VCaP (cell line): ENCODE results near the gene TMEM131L.

Source experiments
- H3K27ac ChIP-seq: fragments of 450-650 bp; 2 replicates; pipeline ENCODE4 v1.5.1; 2017
- TF ChIP-seq, protein P1 (sequence below): fragments of 450-650 bp; conservative IDR thresholded peaks from 2 replicates; pipeline ENCODE4 v1.5.1; 2017; ENCODE audit warnings: mild to moderate bottlenecking, moderate library complexity

Gene TMEM131L

DNA sequence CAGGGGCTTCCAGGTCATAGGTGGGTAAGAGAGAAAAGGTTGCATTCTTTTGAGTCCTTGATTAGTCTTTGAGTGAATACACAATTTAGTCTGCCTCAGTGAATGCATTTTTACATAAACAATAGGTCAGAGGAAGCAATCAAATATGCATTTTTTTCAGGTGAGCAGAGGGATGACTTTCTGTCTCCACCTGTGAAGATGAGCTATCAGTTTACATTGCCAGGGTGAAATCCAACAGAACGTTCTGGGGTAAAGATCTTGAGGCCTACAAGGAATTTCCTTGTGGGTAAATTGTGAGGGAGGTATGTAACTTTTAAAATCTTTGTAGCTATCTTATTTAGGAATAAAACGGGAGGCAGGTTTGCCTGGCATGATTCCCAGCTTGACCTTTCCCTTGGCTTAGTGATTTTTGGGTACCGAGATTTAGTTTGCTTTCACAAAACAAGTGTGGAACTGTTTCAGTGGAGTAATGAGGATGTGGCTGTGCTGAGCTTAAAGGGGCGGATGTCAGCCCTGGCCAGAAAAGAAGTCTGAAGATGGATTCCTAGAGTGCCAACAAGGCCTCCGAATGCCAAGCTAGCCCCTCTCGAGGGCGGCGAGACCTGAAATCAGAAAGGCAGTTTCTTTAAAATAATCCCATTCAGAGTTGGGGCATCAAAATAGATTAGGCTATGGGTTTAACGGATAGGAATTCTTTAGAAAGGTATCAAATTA, 29.5 kb downstream of the TMEM131L start:
- TF ChIP-seq, protein P1, sequence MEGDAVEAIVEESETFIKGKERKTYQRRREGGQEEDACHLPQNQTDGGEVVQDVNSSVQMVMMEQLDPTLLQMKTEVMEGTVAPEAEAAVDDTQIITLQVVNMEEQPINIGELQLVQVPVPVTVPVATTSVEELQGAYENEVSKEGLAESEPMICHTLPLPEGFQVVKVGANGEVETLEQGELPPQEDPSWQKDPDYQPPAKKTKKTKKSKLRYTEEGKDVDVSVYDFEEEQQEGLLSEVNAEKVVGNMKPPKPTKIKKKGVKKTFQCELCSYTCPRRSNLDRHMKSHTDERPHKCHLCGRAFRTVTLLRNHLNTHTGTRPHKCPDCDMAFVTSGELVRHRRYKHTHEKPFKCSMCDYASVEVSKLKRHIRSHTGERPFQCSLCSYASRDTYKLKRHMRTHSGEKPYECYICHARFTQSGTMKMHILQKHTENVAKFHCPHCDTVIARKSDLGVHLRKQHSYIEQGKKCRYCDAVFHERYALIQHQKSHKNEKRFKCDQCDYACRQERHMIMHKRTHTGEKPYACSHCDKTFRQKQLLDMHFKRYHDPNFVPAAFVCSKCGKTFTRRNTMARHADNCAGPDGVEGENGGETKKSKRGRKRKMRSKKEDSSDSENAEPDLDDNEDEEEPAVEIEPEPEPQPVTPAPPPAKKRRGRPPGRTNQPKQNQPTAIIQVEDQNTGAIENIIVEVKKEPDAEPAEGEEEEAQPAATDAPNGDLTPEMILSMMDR = no peak
- no peak overlapping the region for H3K27ac ChIP-seq

DNA sequence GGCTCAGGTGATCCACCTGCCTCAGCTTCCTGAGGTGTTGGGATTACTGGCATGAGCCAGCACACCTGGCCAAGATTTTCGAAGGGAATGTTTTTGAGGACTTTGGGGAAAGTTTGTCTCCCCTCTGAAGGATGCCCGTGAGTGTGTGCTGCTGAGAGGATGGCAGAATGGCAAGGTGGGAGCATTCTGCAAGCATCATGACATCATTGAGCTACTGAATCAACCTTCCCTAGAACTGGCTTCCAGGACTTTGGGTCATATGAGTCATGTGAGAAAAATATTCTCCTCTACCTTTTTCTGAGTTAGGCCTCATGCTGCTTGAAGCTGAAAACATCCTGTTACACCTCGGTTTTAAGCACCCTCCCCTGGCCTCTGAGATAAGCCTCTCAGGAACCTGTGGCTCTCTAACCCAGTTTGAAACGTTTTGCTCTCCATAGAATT, 31.0 kb downstream of the TMEM131L start:
- TF ChIP-seq, protein P1 = no peak
- H3K27ac ChIP-seq = no peak overlapping the region

- TF ChIP-seq, protein P1 = no peak
- no peak overlapping the region for H3K27ac ChIP-seq
These were observed 32.1 kb downstream of the TMEM131L start for GRCh38 chr4:153497988-153498967.

- H3K27ac ChIP-seq = no peak overlapping the region
- TF ChIP-seq, protein P1 = no peak
These were observed 32.8 kb downstream of the TMEM131L start for GRCh38 chr4:153499005-153499404.

DNA sequence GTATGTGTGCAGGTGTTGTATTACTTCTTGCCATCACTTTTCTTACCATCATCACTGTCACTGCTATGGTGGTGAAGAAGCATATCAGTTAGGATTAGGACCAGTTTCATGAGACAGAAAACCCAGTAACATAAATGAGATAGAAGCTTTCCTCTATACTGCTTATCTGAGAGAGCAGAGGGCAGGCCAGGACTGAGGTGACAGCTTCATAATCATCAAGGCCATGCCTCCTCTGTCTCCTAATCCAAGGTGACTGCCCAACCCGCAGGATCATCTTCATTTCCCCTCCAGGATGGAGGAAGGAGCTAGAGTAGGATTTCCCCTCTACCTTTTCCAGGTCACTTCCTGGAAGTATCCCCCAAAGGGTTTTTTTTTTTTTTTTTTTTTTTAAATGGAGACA, 35.4 kb downstream of the TMEM131L start:
- H3K27ac ChIP-seq = no peak overlapping the region
- TF ChIP-seq, protein P1 = no peak

GRCh38 chr4:153502584-153502983, 36.4 kb downstream of the TMEM131L start:
- H3K27ac ChIP-seq = no peak overlapping the region
- TF ChIP-seq, protein P1 = no peak
